GM21528 (cell line): ENCODE data around the gene CCM2L.
"Not testable (repeated sequence)": the region's sequence is repeated elsewhere in the genome, so short reads cannot be mapped to it uniquely, and the experiment has no call there.

Experiments
- ATAC-seq: cut with Tn5 transposase; IDR thresholded peaks from one replicate; pipeline ENCODE4 v1.9.1; 2021; ENCODE audit warnings: mild to moderate bottlenecking, moderate library complexity; ENCODE audit not compliant: unreplicated experiment, low FRiP score

Gene CCM2L

DNA sequence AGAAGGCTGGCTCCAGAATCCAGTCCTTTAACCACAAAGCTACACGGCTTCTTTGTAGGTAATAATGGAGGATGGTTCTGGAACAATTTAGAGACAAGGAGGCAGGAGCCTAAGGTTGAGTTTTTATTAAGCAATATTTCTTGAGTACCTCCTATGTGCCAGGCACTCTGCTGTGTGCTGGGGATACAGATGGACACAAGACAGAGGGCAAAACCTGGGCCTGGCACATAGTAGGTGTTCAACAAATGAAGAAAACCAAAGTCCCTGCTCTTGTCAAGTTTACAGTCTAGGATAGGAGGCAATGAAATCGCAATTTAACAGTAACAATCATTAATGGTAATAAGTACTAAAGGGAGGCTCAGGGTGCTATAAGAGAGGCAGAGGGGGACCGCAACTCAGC is 17.4 kb downstream of the CCM2L start:
- no peak for ATAC-seq

DNA sequence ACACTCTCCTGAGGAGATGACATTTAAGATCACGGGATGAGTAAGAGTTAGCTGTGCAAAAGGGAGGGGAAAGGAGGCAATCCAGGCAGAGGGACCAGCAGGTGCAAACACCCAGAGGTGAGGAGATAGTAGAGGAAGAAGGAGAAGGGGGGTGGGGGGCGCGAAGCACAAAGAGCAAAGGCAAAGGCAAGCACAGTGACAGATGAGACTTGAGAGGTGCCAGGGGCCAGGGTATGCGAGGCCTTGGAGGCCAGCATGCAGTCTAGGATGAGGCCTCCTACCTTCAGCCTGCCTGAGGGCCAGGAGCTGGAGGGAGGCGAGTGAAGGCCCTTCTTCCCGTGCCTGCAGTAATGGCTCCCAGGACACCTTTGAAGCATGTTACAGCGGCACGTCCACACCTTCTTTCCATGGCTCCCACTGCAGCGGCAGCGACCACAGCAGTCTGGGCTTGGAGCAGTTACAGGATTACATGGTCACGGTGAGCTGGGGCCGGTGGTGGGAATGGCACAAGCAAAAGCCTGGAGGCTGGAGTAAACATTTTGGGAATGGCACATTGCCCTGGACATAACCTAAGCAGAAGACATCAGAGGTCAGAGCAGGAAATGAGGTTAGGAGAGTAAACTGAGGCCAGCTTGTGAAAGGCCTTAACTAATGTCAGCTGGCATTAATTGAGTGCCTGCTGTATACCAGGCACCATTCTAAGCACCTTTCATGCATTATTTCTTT is 18.6 kb downstream of the CCM2L start:
- no peak for ATAC-seq

DNA sequence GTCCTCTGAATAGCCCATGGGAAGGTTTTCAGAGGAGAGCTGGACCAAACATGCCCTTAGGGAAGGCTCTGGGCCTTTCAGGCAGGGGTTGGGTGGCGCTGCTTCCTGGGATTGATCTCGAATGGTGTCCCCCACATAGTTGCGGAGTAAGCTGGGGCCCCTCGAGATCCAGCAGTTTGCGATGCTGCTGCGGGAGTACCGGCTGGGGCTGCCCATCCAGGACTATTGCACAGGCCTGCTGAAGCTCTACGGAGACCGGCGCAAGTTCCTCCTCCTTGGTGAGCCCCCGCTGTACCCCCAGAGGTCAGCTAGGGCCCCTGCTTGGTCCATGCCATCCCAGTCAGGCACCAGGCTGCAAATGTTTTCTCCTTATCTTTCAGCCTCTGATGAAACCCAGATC is 19.3 kb downstream of the CCM2L start:
- no peak for ATAC-seq

DNA sequence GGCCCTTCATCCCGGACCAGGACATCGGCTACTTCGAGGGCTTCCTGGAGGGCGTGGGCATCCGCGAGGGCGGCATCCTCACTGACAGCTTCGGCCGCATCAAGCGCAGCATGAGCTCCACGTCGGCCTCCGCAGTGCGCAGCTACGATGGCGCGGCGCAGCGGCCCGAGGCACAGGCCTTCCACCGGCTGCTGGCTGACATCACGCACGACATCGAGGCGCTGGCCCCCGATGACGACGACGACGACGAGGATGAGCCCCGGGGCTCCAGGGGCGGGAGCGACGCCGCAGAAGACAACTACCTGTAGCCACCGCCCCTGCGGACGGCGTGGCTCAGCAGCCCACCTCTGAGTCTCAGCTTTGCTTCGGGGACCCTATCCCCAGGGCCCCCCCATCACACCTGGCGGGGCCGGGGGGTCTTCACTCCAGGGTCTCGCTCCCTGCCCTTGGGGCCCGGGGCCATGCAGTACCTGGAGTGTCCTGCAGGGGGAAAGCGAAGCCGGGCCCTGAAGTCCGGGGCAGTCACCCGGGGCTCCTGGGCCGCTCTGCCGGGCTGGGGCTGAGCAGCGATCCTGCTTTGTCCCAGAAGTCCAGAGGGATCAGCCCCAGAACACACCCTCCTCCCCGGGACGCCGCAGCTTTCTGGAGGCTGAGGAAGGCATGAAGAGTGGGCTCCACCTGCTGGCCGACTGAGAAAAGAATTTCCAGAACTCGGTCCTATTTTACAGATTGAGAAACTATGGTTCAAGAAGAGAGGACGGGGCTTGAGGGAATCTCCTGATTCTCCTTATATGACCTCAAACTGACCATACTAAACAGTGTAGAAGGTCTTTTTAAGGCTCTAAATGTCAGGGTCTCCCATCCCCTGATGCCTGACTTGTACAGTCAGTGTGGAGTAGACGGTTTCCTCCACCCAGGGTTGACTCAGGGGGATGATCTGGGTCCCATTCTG is 21.0 kb downstream of the CCM2L start:
- no peak for ATAC-seq

DNA sequence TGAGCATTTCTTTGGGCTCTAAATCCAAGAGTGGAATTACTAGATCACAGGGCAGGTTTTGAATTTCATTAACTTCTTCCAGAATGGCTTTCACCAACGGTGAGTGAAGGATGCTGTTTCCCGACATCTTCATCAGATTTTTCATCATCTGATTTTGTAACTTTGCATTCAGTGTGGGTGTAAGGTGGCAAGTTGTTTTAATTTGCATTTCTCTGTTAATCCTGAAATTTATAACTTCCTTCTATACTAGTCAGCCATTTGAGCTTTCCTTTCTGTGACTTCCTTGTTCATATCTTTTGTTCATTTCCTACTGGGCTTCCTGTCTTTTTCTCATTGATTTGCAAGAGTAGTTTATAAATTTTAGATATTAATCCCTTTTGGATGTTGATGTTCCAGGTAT is 23.1 kb downstream of the CCM2L start:
- ATAC-seq: no peak

DNA sequence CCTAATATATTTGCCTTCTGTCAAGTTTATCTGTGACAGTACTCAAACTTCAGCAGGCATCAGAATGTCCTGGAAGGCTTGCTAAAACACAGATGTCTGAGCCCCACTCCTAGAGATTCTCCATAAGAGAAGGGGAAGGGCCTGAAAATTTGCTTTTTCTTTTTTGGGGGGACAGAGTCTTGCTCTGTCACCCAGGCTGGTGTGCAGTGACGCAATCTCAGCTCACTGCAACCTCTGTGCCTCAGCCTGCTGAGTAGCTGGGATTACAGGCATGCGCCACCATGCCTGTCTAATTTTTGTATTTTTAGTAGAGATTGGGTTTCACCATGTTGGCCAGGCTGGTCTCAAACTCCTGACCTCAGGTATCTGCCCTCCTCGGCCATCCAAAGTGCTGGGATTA is 23.5 kb downstream of the CCM2L start:
- not testable (repeated sequence) for ATAC-seq

DNA sequence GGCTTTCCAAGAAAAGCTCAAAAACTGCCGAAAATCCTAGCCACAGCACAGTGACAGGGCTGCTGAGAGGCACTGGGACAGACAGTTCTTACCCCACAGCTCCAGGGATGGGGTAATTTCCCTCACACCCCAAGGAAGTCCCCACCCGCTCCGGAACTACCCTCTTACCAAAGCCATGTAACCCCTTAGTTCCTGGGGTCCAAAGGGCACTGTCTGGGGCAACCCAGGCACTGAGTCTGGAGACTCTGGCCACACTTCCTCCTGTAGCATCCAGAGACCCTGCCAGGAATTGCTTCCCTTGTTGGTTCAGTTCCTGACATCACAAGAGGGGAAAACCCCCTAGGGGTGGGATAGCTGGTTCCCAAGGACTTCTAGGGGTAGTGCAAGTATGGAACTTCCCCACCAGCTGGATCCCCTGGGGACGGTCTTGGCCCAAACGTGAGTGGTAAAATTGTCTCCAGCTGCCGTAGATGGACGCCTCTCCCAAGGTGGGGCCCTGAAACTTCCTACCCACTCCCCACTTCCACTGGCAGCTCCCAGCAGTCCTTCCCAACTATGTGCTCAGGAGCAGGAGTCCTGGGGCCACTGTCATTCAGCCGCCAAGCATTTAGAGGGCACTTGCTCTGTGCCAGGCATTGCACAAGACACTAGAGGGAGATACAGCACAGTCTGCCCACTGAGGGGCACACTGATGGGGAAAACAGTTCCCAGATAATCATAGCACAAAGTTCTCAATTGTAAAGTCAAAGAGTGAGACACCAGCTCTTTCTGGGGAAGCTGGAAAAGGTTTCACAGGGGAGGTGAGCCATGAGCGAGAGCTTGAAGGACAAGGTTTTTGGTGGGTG is 24.6 kb downstream of the CCM2L start:
- ATAC-seq: no peak

DNA sequence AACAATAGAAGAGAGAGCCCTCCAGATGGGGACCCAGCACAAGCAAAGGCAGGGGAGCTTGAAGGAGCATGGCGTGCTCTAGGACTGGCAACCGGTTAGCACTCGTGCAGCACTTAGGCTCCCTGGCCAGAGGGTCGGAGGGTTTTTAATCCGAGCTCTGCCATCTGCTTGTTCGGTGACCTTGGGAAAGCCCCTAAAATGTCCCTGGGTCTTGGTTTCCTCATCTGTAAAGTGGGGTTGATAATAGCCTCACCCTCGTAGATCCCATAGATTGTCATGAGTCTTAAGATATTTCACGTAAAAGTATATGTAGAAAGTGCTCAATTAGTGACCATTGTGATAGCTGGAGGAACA is 25.2 kb downstream of the CCM2L start:
- no peak for ATAC-seq

DNA sequence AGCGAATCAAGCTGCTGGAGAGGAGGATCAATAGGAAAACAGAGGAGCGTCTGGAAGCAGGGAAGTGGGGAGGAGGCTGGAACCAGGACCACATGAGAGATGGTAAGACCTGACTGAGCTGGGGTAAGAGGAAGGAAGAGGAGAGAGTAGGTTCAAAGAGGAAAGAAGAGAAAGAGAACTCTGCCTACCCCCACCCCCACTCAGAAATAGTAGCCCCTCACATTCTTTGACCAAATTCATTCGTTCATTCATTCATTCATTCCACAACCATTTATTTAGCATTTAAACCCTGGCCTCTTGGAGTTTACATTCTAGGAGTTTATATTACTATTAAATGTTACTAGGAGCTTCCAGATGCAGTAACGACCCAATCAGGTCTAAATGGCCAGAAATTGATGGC is 26.0 kb downstream of the CCM2L start:
- no peak for ATAC-seq

DNA sequence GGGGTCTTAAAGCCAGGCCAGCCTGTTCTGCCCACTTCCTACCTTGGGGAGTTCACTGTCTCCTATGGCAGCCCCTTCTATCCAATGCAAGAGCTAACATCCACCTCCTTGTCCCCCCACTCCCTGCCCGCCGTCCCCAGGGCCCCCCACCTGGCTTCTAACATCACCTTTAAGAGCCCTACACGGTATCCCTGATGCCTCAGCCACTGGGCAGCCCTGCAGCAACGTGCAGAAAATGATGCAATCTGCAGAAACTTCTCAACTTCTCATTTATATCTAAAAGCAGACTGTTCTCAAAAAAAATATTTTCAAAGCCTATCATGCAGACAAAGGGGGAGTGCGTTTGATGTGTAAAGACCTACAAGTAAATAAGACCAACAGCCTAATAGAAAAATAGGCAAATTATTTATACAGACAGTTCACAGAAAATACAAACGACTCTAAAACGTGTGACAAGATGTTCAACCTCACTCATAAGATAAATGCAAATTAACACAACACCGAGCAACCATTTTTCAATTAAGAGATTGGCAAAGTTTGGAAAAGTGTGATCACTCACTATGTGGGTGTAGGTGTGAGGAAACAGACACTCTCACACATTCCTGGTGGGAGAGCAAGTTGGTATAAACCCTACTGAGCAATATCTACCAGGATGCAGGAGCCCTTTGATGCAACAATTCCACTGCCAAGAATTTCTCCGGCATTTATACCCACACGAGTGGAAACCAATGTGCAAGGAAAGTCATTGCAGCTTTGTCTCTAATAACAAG is 26.7 kb downstream of the CCM2L start:
- no peak for ATAC-seq

DNA sequence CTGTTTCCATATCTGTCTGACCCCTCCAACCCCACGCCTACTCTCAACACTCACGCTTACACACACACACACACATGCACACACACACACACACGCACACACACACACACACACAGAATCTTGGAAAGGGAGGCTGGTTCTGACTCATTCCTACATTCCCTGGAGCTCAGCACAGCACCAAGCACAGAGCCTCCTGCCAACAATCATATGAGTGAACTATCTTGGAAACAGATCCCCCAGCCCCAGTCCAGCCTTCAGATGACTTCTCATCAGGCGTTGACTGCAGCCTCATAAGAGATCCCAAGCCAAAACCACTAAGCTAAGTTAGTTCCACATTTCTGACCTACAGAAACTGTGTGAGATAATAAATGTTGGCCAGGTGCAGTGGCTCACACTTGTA is 27.7 kb downstream of the CCM2L start:
- no peak for ATAC-seq

DNA sequence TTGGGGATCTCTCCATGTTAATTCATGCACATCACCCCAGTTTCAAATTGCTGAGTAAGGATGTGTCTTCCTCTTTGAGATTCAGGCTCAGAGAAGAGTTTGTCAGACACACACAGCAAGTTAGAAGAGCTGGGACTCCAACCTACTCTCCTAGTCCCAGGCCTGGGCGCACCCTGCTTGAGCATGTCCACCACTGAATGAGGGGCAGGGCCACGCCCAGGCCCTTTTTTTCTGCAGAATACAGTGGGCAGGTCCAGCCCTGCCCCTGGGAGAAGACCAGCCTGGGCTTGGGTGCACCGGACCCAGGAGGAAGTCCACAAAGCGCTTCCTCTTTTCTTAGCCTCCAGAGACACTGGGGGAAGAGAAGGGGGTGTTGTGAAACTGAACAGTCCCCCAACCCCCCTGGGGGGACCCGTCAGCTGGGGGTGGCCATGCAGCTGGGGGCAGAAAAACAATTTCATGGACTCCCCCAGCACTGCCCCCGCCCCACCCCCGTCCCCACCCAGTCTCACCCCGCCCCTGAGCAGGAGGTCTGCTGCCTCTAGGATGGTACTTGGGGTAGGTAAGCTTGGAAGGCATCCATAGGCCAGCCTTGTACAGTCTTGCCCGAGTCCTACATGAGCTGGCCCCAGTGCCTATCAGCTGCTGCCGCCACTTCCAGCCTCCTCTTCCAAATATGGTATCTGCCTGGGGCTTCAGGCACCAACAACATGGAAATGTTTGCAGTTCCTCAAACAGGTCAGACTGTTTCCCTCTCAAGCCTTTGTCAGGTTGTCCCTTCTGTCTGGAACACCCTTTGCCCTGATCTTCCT is 30.1 kb downstream of the CCM2L start:
- ATAC-seq: no peak

DNA sequence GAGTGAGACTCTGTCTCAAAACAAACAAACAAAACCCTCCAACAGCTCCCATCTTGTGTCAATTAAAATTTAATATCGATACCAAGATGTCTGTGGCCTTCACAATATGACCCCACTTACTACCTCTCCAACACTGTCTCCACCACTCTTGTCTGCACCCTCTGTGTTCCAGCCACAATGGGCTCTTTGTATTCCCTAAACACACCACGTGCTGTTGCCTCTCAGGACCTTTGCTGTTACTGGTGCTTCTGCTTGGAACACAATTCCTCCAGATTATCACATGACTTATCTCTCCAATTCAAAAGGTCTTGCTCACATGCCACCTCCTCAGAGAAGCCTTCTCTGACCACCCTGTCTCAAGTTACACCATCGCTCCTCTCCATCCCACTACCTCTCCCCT is 35.8 kb downstream of the CCM2L start:
- no peak for ATAC-seq

DNA sequence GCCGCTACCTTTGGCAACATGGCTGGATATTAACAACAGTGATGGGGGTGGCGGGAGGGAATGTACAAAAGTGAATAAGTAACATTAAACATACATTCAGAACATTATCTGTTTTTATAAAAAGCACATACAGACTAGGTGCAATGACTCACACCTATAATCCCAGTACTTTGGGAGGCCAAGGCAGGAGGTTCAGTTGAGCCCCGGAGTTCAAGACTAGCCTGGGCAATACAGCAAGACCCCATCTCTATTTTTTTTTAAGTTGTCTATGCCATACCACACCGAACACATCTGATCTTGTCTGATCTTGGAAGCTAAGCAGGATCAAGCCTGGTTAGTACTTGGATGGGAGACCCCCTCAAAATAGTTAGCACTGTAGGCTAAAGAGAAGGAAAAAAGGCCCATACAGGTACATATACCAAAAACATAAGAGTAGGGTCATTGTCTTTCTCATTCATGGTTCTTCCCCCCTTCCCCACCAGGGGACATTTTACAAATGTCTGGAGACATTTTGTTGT is 40.1 kb downstream of the CCM2L start:
- no peak for ATAC-seq

DNA sequence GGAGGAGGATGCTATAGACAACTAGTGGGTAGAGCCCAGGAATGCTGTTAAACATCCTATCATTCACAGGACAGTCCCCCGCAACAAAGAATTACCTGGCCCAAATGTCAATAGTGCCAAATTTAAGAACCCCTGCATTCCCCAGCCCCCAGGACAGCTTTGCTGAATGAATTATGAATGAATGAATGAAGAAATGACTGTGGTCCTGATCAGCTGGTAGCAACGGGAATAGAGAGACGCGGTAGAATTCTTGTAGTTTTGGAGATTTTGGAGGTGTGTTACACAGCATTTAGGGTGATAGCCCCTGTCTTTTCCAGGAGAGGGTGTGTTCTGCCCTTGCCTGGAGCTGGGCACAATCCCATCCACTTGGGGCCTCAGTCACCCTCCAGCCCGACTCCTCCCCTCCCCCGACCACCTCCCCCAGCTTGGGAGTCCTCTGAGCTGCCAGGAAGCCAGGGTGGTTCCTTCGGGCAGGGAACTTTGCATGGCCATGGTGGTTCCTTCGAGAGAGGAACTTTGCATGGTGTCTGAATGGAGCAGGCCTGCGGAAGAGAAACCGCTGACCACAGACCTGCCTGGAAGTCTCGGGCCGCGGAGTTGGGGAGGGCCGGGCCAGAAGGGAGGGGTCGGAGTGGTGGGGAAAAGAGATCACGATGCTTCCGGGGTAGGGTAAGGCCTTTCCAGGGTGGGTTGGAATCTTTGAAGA is 40.8 kb downstream of the CCM2L start:
- ATAC-seq: no peak

DNA sequence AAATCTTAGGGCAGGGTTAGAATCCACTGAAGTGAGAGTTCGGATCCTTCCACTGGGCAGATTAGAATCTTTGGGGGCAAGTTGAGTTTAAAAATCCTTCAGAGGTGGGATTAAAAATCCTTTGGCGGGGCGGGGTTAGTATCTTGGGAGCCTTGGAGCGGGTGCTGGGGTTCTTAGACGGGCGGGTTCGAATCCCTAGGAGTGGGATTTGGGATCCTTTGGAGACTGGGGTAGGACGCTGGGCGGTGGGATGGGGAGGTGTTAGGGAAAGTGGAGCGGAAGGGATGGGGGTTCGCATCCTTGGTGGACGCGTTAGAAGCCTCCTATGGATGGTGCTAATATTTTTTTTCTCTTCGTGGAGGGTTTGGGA is 41.5 kb downstream of the CCM2L start:
- no peak for ATAC-seq

DNA sequence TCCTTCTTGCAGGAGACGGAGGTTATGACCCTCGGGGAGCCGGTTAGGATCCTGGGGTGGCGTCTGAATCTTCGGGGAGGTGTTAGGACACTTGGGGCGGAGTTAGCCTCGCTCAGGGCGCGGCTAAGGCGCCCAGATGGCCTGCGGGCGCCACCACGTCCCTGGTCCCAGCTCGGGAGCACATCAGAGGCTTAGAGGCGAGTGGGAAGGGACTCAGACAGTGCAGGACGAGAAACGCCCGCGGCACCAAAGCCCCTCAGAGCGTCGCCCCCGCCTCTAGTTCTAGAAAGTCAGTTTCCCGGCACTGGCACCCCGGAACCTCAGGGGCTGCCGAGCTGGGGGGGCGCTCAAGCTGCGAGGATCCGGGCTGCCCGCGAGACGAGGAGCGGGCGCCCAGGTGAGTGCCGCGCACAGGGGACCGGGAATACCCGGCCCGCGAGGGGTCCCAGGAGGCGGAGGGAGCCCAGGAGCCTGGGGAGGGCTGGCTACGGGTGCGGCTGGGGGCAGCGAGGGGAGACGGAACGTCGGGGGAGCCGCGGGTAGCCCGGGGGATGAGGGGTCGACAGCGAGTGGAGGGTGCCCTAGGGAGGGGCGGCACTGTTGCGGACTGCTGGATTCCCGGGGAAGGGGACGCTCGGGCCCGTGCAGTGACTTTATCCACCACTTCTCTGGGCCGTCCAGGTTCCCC is 42.0 kb downstream of the CCM2L start, which contains the start of gene HCK:
HCK (plus strand) TSS at position 153 of the 688 bp plus-strand sequence.
- no peak for ATAC-seq

DNA sequence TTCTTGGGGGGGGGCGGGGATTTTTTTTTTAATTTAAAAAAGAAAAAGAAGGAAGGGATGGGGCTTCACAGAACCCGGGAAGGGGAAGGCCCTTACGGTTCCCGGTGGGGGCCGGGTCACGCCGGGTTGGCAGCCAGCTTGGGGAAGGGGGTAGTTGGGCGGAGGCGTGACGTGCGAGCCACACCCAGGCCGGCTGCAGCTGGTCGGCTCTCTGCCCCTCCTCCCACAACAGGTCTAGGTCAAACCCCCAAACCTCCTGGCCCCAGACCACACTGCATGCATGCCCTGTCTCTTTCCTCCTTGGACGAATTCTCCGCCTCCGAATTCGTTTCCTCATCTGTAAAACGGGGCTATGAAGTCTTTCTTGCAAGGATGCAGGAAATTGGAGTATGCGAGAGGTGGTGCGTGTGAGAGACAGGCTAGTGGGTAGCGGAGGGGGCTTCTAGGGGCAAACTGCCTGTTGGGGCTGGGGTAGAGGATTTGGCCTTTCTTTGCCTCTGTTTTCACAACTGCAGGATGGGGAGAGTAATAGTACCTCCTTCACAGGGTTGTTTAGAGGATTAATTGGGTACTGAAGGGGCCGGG is 42.6 kb downstream of the CCM2L start:
- no peak for ATAC-seq
